ENCODE measurements around the gene PGGHG. TPM values are rescaled to one million over a fixed set of nuclear protein-coding genes. Genes with fewer than 3 reads are reported as not detected.

Gene PGGHG
- total RNA-seq, 2 experiments from 2014 or later: 99.6 to 101 TPM

DNA sequence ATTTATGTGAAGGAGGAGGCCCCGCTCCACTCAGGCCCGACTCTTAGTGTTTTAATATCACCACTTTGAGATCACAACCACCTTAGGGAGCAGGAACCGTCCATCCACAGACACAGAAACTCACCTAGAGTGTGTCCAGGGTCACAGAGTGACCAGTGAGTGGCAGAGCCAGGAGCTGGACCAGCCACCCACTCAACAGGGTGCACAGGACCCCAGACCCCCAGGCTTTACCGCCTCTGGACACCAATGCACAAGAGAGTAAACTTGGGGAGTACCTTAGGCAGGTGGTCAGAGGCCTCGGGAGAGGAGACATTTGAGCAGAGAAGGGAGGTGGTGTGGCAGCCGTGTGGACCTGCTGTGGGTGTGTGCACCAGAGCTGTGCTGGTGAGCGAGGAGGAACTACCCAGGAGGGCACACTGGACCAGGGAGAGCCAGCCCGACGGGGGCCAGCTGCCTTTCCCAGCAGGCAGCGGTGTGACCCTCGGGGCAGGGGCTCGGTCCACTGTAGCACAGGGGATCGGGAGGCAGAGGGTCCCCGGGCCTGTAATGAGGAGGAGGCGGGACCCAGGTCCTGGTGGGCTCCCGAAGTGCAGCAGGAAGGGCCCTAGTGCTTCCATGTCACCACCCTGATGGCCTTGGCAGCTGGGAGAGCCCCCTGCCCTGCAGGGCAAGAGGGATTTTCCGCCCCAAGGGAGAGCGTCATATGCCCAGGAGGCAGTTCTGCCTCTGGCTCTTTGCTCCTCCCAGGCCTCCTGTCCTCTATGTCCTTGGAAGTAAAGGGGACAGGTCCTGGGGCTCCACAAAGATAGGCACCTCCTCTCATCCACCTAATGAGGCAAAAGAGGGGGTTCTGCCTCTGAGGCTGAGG is 18.2 kb upstream of the PGGHG start:
- H3K36me3 Mint-ChIP-seq (ENCODE audit: low read depth): no peaks in the 10 kb centered on the region
- DNase-seq: no peak
- H3K4me1 Mint-ChIP-seq (ENCODE audit: low read depth): peaks cover 34% of the 10 kb centered on the region
- CTCF ChIA-PET: interaction anchor here (0.7 to 1.2 kb wide), 2 partner anchors 10 to 375 kb away, joined by 3 read pairs; no protein-coding TSS in a partner anchor
- peak overlapping the region; percentile 99 for H3K27ac Mint-ChIP-seq
- H3K27me3 Mint-ChIP-seq (ENCODE audit: low read depth): no peaks in the 10 kb centered on the region
- intact Hi-C loops (cut with micrococcal nuclease): no loop called here
- no peak overlapping the region for H3K4me3 Mint-ChIP-seq
- no peaks in the 10 kb centered on the region for H3K9me3 Mint-ChIP-seq

DNA sequence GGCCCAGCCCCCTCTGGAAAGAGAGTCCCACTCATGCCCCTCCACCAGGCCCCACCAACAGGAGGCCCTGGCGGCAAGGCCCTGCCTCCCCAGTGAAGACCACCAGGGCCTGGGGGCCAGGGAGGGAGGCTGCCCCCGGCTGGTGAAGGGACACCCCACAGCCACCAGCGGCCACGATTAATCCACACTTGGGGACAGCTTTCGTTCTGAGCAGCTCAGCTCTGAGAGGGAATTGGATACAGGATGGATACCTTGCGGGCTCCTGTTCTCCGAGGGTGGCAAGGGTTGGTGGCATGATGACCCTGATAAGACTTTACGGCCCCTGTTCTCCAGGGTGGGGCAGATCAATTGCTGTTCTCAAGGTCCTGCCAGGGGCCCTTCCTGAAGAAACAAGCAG is 17.6 kb upstream of the PGGHG start:
- H3K27ac Mint-ChIP-seq: no peak overlapping the region
- CTCF ChIA-PET: interaction anchor here (1.2 kb wide), 1 partner anchor 10 kb away, joined by 3 read pairs; no protein-coding TSS in a partner anchor
- intact Hi-C loops (cut with micrococcal nuclease): no loop called here
- no peaks in the 10 kb centered on the region for H3K27me3 Mint-ChIP-seq (ENCODE audit: low read depth)
- H3K4me3 Mint-ChIP-seq: no peak overlapping the region
- H3K36me3 Mint-ChIP-seq (ENCODE audit: low read depth): no peaks in the 10 kb centered on the region
- peaks cover 34% of the 10 kb centered on the region for H3K4me1 Mint-ChIP-seq (ENCODE audit: low read depth)
- H3K9me3 Mint-ChIP-seq: peaks cover 5% of the 10 kb centered on the region
- no peak for DNase-seq

DNA sequence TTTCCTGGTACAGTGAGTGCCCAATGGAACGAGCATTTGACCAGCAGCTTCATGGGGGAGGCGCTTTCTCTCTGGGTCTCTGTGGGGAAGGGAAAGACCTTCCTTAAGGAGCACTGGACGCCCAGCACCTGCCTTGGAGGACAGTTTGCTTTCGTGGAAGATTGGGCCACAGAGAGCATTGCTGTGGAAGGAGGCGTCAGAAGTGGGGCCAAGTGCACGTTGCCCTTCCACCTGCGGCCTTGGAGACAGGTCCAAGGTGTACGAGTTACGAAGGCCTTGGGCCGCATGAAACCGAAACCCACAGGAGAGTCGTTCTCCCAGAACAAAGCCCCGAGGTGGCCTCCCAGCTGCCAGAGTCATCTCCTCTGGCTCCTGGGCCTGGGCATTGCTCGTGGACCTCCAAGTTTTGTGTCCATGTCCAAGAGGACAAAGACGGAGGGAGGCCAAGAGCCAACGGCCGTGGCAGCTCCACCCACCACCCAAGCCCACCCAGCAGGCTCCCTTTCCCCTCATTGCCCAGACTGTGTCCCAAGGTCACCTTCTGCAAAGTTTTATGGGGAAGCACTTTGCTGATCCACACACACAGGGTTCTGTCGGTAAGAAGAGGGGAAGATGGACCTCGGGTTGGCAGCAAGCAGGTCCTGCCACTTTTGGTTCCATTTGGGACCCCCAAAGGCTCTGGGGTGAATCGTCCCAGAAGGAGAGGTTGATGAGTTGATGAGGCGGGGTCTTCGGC is 16.6 kb upstream of the PGGHG start:
- Mint-ChIP-seq H3K27ac (no peak overlapping the region), H3K4me3 (no peak overlapping the region), H3K27me3 (ENCODE audit: low read depth) (no peaks in the 10 kb centered on the region), H3K9me3 (peaks cover 12% of the 10 kb centered on the region), H3K36me3 (ENCODE audit: low read depth) (no peaks in the 10 kb centered on the region), H3K4me1 (ENCODE audit: low read depth) (peaks cover 29% of the 10 kb centered on the region)
- CTCF ChIA-PET: interaction anchor here (1.2 kb wide), 1 partner anchor 8 kb away, joined by 3 read pairs; no protein-coding TSS in a partner anchor
- DNase-seq: no peak
- intact Hi-C loops (cut with micrococcal nuclease): no loop called here

GRCh38 chr11:272931-273198 is 16.1 kb upstream of the PGGHG start:
- CTCF ChIA-PET: no interaction called here
- Mint-ChIP-seq H3K36me3 (ENCODE audit: low read depth) (no peaks in the 10 kb centered on the region), H3K27ac (no peak overlapping the region), H3K4me1 (ENCODE audit: low read depth) (peaks cover 29% of the 10 kb centered on the region), H3K27me3 (ENCODE audit: low read depth) (no peaks in the 10 kb centered on the region), H3K9me3 (peaks cover 14% of the 10 kb centered on the region), H3K4me3 (no peak overlapping the region)
- intact Hi-C loops (cut with micrococcal nuclease): no loop called here
- DNase-seq: no peak

DNA sequence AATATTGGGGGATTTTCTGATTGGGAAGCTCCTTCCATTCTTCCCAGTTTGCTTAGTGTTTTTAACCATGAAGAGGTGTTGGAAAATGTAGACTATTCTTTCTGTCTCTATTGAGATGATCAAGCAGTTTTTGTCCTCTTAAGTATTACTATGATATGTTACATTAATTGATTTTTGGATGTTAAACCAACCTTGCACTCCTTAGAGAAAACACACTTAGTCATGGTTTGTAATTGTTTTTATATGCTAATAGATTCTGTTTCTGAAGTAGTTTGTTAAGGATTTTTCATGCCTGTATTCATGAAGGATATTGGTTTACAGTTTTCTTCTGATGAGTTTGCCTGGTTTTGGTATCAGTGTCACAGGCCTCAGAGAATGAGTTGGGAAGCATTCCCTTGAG is 12.7 kb upstream of the PGGHG start:
- peaks cover 2% of the 10 kb centered on the region for H3K36me3 Mint-ChIP-seq (ENCODE audit: low read depth)
- no peak overlapping the region for H3K27ac Mint-ChIP-seq
- CTCF ChIA-PET: interaction anchor here (1.1 to 2.7 kb wide), 2 partner anchors 26 to 28 kb away, joined by 3 to 11 read pairs; no protein-coding TSS in a partner anchor
- peaks cover 14% of the 10 kb centered on the region for H3K9me3 Mint-ChIP-seq
- no peak overlapping the region for H3K4me3 Mint-ChIP-seq
- peaks cover 19% of the 10 kb centered on the region for H3K4me1 Mint-ChIP-seq (ENCODE audit: low read depth)
- peaks cover 10% of the 10 kb centered on the region for H3K27me3 Mint-ChIP-seq (ENCODE audit: low read depth)
- intact Hi-C loops (cut with micrococcal nuclease): no loop called here
- DNase-seq: no peak

DNA sequence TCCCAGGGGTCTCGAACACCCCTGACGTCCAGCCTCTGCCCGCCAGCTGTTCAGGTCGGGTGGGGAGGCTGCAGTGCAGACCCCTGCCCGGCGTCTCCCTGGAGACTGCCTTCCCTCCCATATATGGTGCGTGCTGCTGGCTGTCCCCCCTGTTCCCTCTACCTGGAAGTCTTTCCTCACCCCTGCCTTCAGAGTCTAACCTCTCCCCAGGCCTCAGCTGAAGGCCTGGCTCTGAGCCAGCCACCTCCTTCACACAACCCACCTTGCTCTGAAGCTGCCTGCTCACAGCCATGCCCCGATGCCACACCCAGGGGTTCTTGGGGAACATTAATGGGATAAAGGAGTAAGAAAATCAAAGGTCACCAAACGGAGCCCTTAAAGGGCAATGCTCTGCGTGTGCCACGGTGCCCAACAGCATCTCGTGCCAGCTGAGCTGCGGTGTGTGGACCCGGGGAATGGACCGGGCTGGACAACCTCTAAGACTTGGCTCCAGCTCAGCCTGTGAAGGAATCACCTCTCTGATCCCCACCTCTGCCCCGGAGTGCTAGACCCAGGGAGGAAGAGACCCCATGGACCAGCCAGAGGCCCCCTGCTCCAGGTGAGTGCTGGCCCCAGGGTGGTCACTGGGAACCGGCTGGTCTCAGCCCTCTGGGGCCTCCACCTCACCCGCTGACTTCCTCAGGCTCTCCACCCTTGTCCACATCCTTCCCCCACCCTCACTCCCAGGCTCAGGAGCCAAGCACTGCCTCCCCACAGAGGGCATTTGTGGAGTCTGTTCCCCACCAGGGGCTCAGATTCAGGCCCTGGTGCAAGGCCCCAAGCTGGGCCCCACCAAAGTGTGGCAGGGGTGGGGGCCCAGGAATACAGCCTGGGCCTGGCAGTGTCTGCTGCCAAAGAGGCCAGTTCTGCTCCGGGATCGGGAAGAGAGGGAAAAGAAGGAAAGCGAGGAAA is 10.7 kb upstream of the PGGHG start, which contains the start of gene NLRP6:
NLRP6 (plus strand) TSS at position 407 of the 951 bp plus-strand sequence; CDS start at position 570, 163 bp downstream.
- Mint-ChIP-seq H3K27me3 (ENCODE audit: low read depth) (peaks cover 19% of the 10 kb centered on the region), H3K4me1 (ENCODE audit: low read depth) (peaks cover 37% of the 10 kb centered on the region), H3K4me3 (peak within 1 kb of the TSS; percentile 76), H3K36me3 (ENCODE audit: low read depth) (peaks cover 8% of the 10 kb centered on the region), H3K9me3 (peaks cover 14% of the 10 kb centered on the region), H3K27ac (peak within 1 kb of the TSS; percentile 83)
- intact Hi-C loops (cut with micrococcal nuclease): no loop called here
- CTCF ChIA-PET: interaction anchor here (0.7 to 1.8 kb wide), 3 partner anchors 10 to 30 kb away, joined by 3 to 9 read pairs (median 4); no protein-coding TSS in a partner anchor
- DNase-seq: no peak

DNA sequence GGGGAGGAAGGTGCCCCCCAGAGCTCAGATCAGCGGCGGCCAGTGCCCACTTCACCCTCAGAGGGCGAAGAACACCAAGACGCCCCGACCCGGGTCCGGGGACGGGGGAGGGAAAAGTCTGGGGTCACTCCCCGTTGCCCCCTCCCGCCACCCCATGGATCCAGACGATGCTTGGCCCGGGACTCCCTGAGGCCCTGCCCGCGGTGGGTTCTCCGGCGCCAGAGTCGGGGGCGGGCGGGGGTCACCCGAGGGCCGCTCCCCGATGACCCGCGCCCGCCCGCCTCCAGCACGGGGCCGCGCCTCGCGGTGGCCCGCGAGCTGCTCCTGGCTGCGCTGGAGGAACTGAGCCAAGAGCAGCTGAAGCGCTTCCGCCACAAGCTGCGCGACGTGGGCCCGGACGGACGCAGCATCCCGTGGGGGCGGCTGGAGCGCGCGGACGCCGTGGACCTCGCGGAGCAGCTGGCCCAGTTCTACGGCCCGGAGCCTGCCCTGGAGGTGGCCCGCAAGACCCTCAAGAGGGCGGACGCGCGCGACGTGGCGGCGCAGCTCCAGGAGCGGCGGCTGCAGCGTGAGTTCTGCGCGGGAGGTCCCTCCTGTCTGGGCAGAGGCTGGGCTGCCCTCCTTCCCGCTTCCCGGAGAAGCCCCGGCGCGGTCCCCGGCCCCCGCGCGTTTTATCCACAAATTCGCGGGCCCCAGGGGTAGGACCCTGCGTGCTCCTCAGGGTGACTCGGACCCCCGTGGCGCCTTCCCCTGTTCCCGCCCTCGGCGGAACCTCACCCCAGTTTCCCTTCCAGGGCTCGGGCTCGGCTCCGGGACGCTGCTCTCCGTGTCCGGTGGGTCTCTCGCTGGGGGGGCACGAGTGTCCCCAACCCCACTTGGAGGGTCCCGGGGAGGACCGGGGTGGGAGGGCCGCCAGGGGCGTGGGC is 9.6 kb upstream of the PGGHG start:
- Mint-ChIP-seq H3K4me1 (ENCODE audit: low read depth) (peaks cover 44% of the 10 kb centered on the region), H3K27ac (peak overlapping the region; percentile 78)
- no peak for DNase-seq

GRCh38 chr11:279966-280705 is 8.8 kb upstream of the PGGHG start:
- peak; percentile 65 for DNase-seq
- Mint-ChIP-seq H3K9me3 (peaks cover 14% of the 10 kb centered on the region), H3K4me3 (peak overlapping the region; percentile 75), H3K4me1 (ENCODE audit: low read depth) (peaks cover 46% of the 10 kb centered on the region), H3K27ac (peak overlapping the region; percentile 63), H3K27me3 (ENCODE audit: low read depth) (peaks cover 19% of the 10 kb centered on the region), H3K36me3 (ENCODE audit: low read depth) (peaks cover 8% of the 10 kb centered on the region)
- CTCF ChIA-PET: interaction anchor here (1.0 to 2.7 kb wide), 4 partner anchors 9 to 239 kb away, joined by 3 to 8 read pairs (median 5); no protein-coding TSS in a partner anchor
- intact Hi-C loops (cut with micrococcal nuclease): loop anchor here (2.0 kb wide), 1 partner anchor 43 kb away; the partner anchor contains the start of genes PSMD13 and SIRT3

More for the DNA sequence above, 9.6 kb upstream of the PGGHG start:
- intact Hi-C loops (cut with micrococcal nuclease): no loop called here
- H3K4me3 Mint-ChIP-seq: peak overlapping the region; percentile 76
- H3K36me3 Mint-ChIP-seq (ENCODE audit: low read depth): peaks cover 8% of the 10 kb centered on the region
- CTCF ChIA-PET: interaction anchor here (2.7 kb wide), 1 partner anchor 26 kb away, joined by 7 read pairs; no protein-coding TSS in a partner anchor
- H3K27me3 Mint-ChIP-seq (ENCODE audit: low read depth): peaks cover 19% of the 10 kb centered on the region
- peaks cover 14% of the 10 kb centered on the region for H3K9me3 Mint-ChIP-seq

- Mint-ChIP-seq H3K4me3 (peak overlapping the region; percentile 77), H3K36me3 (ENCODE audit: low read depth) (peaks cover 8% of the 10 kb centered on the region), H3K9me3 (peaks cover 14% of the 10 kb centered on the region), H3K27me3 (ENCODE audit: low read depth) (peaks cover 19% of the 10 kb centered on the region), H3K4me1 (ENCODE audit: low read depth) (peaks cover 51% of the 10 kb centered on the region), H3K27ac (peak overlapping the region; percentile 65)
- peak; percentile 56 for DNase-seq
- intact Hi-C loops (cut with micrococcal nuclease): loop anchor here (1.0 to 2.0 kb wide), 2 partner anchors 8 to 44 kb away; partner anchors contain the start of genes PGGHG, PSMD13 and SIRT3
- CTCF ChIA-PET: interaction anchor here (1.0 to 2.7 kb wide), 4 partner anchors 9 to 238 kb away, joined by 3 to 8 read pairs (median 5); no protein-coding TSS in a partner anchor
Measured at GRCh38 chr11:280706-281485, 8.0 kb upstream of the PGGHG start.

Data from activated naive CD4-positive, alpha-beta T cell treated with anti-CD3 and anti-CD28 coated beads for 36 hours (primary cell).